CD4-positive, alpha-beta T cell treated with Interleukin-6 for 4 hours (primary cell): ENCODE results near the gene RMI2.

Experiments used
- DNase-seq: peaks from one replicate; pipeline ENCODE4 v3.0.0-alpha.2; 2020; ENCODE audit warnings: mixed read lengths

Gene RMI2

GRCh38 chr16:11329071-11329491 lies 16.2 kb upstream of the RMI2 start:
- DNase-seq: no peak

- no peak for DNase-seq
Observed at GRCh38 chr16:11329891-11330290, 15.4 kb upstream of the RMI2 start.

- no peak for DNase-seq
Observed at GRCh38 chr16:11330526-11331237, 14.6 kb upstream of the RMI2 start.

- DNase-seq: no peak
Observed at GRCh38 chr16:11331967-11332366, 13.3 kb upstream of the RMI2 start.

- DNase-seq: no peak
Observed at GRCh38 chr16:11333010-11333409, 12.2 kb upstream of the RMI2 start.

GRCh38 chr16:11333702-11334101 lies 11.6 kb upstream of the RMI2 start:
- DNase-seq: no peak

GRCh38 chr16:11334831-11335404 lies 10.3 kb upstream of the RMI2 start:
- no peak for DNase-seq

GRCh38 chr16:11339075-11339474 lies 6.2 kb upstream of the RMI2 start:
- no peak for DNase-seq

GRCh38 chr16:11340710-11341109 lies 4.5 kb upstream of the RMI2 start:
- DNase-seq: no peak

- DNase-seq: no peak
Observed at GRCh38 chr16:11341371-11341770, 3.9 kb upstream of the RMI2 start.

- no peak for DNase-seq
Observed at GRCh38 chr16:11342021-11342855, 3.0 kb upstream of the RMI2 start.

GRCh38 chr16:11346700-11347319 lies 1.6 kb downstream of the RMI2 start:
- DNase-seq: no peak

- DNase-seq: no peak
Observed at GRCh38 chr16:11347831-11348230, 2.6 kb downstream of the RMI2 start.

GRCh38 chr16:11348737-11349598 lies 3.7 kb downstream of the RMI2 start:
- no peak for DNase-seq

GRCh38 chr16:11349599-11350276 lies 4.5 kb downstream of the RMI2 start:
- no peak for DNase-seq

- DNase-seq: no peak
Observed at GRCh38 chr16:11350519-11350918, 5.3 kb downstream of the RMI2 start.

- no peak for DNase-seq
Observed at GRCh38 chr16:11350921-11351335, 5.7 kb downstream of the RMI2 start.

- no peak for DNase-seq
Observed at GRCh38 chr16:11353158-11353557, 7.9 kb downstream of the RMI2 start.

GRCh38 chr16:11354407-11354732 lies 9.1 kb downstream of the RMI2 start:
- DNase-seq: no peak

- DNase-seq: peak; percentile 78
Observed at GRCh38 chr16:11354733-11355574, 9.7 kb downstream of the RMI2 start.

- DNase-seq: no peak
Observed at GRCh38 chr16:11355862-11356261, 10.6 kb downstream of the RMI2 start.
